DMS79 (cell line): ENCODE measurements around the gene TOM1.
"Not testable (repeated sequence)": the region's sequence is repeated elsewhere in the genome, so short reads cannot be mapped to it uniquely, and the experiment has no call there.

ENCODE experiments used
- DNase-seq: peaks from one replicate; lab custom pipeline; 2025; lab: John Stamatoyannopoulos, UW

TOM1 gene

DNA sequence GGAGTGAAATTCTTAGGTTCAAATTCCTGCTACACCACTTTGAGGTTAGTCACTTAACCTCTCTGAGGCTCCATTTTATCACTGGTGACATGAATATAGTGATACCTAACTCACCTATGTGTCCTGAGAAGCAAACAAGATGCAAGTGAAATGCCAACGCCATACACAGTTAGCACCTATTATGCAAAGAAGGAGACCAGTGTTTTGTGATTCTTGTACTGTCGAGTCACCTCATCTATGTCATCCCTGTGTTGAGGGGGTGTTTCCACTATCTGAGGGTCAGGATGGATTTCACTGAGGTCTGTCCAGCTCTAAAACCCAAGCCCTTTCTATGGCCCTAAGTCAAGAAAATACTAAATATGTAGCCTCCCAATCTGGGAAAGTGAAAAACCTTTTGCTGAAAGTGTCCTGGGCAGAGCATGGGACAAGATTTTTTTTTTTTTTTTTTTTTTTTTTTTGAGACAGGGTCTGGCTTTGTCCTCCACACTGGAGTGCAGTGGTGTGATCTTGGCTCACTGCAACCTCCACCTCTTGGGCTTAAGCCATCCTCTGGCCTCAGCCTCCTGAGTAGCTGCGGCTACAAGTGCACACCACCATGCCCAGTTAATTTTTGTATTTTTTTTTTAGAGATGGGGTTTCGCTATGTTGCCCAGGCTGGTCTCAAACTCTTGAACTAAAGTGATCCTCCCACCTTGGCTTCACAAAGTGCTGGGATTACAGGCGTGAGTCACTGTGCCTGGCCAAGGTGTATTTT, 95.3 kb downstream of the TOM1 start:
- DNase-seq = no peak

DNA sequence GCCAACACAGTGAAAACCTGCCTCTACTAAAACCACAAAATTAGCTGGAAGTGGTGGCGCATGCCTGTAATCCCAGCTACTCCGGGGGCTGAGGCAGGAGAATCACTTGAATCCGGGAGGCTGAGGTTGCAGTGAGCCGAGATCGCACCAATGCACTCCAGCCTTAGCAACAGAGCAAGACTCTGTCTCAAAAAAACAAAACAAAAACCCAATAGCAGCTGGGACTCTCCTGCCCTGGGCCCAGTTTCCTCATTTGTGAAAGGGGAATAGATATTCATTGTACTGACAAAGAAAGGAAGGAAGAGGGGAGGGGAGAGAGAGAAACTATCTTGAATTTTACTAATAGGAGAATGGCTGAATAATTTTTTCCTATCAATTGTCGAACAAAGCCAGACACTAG, 96.9 kb downstream of the TOM1 start:
- not testable (repeated sequence) for DNase-seq

DNA sequence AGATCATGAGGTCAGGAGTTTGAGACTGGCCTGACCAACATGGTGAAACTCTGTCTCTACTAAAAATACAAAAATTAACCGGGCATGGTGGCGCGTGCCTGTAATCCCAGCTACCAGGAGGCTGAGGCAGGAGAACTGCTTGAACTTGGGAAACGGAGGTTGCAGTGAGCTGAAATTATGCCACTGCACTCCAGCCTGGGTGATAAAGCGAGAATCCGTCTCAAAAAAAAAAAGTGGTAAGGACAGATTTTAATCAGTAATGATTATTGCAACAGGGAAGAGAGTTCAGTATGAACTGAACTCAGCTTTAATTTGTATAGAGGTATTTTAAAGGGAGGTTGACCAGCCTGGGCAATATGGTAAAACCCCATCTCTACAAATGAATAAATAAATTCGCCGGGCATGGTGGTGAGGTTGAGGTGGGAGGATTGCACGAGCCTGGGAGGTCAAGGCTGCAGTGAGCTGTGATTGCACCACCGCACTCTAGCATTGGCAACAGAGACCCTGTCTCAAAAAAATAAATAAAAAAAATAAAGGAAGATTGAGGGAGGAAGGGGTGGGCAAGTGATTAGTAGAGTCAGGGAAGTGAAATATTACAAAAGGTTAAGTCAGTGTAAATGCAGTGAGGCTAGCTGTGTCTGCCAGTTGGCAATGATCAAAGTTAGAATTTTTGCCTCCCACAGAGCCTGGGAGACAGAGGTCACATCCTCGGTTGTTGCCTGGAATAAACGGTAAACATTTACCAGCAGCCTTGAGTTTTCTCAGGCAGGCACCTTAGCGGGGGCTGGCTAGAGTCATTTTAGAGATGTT, 97.6 kb downstream of the TOM1 start:
- DNase-seq = no peak
